H1 (cell line): ENCODE measurements around the gene NLGN4X. TPM values are rescaled to one million over a fixed set of nuclear protein-coding genes. Genes with fewer than 3 reads are reported as not detected.

Source experiments
- CTCF ChIA-PET: fragments of 300-600 bp; sonication (Branson Sonifier 250); formaldehyde crosslinking; loops from one replicate; lab custom pipeline; 2021; ENCODE audit not compliant: partially characterized antibody; lab: Charles Lee
- POLR2A ChIA-PET: fragments of 300-600 bp; sonication (Branson Sonifier 250); formaldehyde crosslinking; loops from one replicate; lab custom pipeline; 2021; ENCODE audit warnings: inconsistent platforms; ENCODE audit not compliant: partially characterized antibody; lab: Charles Lee
- DNase-seq, 2 experiments: peaks; one replicate each; pipeline versions ENCODE4 v3.0.0 to v3.0.0-alpha.2; 2010 to 2022; ENCODE audit warnings: low spot score in 2 of 2, low read depth in 1 of 2, mixed read lengths in 1 of 2
- FAIRE-seq: peaks from 2 replicates; lab custom pipeline; 2011; peaks lifted over from hg19 to GRCh38; lab: Jason Lieb, UNC
- H2AFZ ChIP-seq: 2 replicates; pipeline ENCODE4 v1.8.1; 2012; ENCODE audit warnings: low read length, inconsistent platforms
- H2AK5ac ChIP-seq: 2 replicates; pipeline ENCODE4 v1.6.1; 2013; ENCODE audit warnings: low read depth, low read length
- H2BK120ac ChIP-seq: replicated peaks from 2 replicates; pipeline ENCODE3; 2013; ENCODE audit warnings: low read depth, low read length, inconsistent platforms
- H2BK12ac ChIP-seq: 2 replicates; pipeline ENCODE4 v1.6.1; 2013; ENCODE audit warnings: low read depth, low read length
- H2BK15ac ChIP-seq: 2 replicates; pipeline ENCODE4 v1.6.1; 2013; ENCODE audit warnings: low read length
- H2BK20ac ChIP-seq: 2 replicates; pipeline ENCODE4 v1.6.1; 2013; ENCODE audit warnings: low read length
- H2BK5ac ChIP-seq: 2 replicates; pipeline ENCODE4 v1.6.1; 2013; ENCODE audit warnings: low read depth, low read length
- H3K14ac ChIP-seq: 2 replicates; pipeline ENCODE4 v1.6.1; 2013; ENCODE audit warnings: inconsistent platforms; ENCODE audit not compliant: insufficient read length
- H3K18ac ChIP-seq: 2 replicates; pipeline ENCODE4 v1.6.1; 2013; ENCODE audit warnings: low read length; ENCODE audit errors: extremely low read depth
- H3K23ac ChIP-seq: 2 replicates; pipeline ENCODE4 v1.6.1; 2013; ENCODE audit warnings: inconsistent platforms; ENCODE audit not compliant: insufficient read length
- H3K23me2 ChIP-seq: 2 replicates; pipeline ENCODE4 v1.6.1; 2013; ENCODE audit warnings: low read depth, low read length
- H3K27ac ChIP-seq: 2 replicates; pipeline ENCODE4 v1.6.1; 2011; ENCODE audit warnings: low read depth, low read length, inconsistent platforms
- H3K27me3 ChIP-seq, 4 experiments: replicated peaks in 1 of 4; 1 replicate in 1 of 4; 2 replicates in 3 of 4; pipeline versions ENCODE4 v1.6.1 to v1.8.1; 2011 to 2013; ENCODE audit warnings: low read length in 3 of 4, mild to moderate bottlenecking in 3 of 4, inconsistent platforms in 2 of 4, mixed read lengths in 2 of 4, moderate library complexity in 1 of 4; ENCODE audit not compliant: control insufficient read depth in 3 of 4, insufficient read depth in 3 of 4; ENCODE audit errors: extremely low read depth in 1 of 4
- H3K36me3 ChIP-seq, 4 experiments: 2 replicates each; pipeline versions ENCODE4 v1.6.1 to v1.8.1; 2011 to 2013; ENCODE audit warnings: mild to moderate bottlenecking in 4 of 4, low read length in 3 of 4, moderate library complexity in 2 of 4, control low read depth in 1 of 4, inconsistent platforms in 1 of 4; ENCODE audit not compliant: insufficient read depth in 4 of 4, control insufficient read depth in 2 of 4
- H3K4ac ChIP-seq: replicated peaks from 2 replicates; pipeline ENCODE3; 2013; ENCODE audit warnings: low read length, low read depth, mixed read lengths, inconsistent platforms; ENCODE audit not compliant: insufficient read length
- H3K4me1 ChIP-seq, 4 experiments: replicated peaks in 1 of 4; 1 replicate in 1 of 4; 2 replicates in 3 of 4; pipeline versions ENCODE4 v1.6.1 to v1.8.1; 2011 to 2013; ENCODE audit warnings: low read length in 3 of 4, inconsistent platforms in 2 of 4, mixed read lengths in 1 of 4; ENCODE audit not compliant: insufficient read depth in 4 of 4, control insufficient read depth in 3 of 4
- H3K4me2 ChIP-seq, 2 experiments: 2 replicates each; pipeline versions ENCODE4 v1.6.1 to v1.8.1; 2011 to 2013; ENCODE audit warnings: low read depth in 2 of 2, low read length in 2 of 2, control low read depth in 1 of 2, inconsistent platforms in 1 of 2, mild to moderate bottlenecking in 1 of 2; ENCODE audit not compliant: insufficient read depth in 1 of 2
- H3K4me3 ChIP-seq, 4 experiments: fragments of 200-600, 300-600 bp in 1 of 4; sonication (generic), shearing (Covaris generic), sonication (Bioruptor Twin) in 1 of 4; 2 replicates each; pipeline versions ENCODE4 v1.5.1 to v1.8.1; 2011 to 2016; ENCODE audit warnings: low read length in 4 of 4, low read depth in 3 of 4, control low read depth in 2 of 4, inconsistent platforms in 2 of 4, mild to moderate bottlenecking in 2 of 4, mixed read lengths in 1 of 4, moderate library complexity in 1 of 4; ENCODE audit not compliant: insufficient read depth in 2 of 4; ENCODE audit errors: extremely low read depth in 1 of 4
- H3K56ac ChIP-seq: replicated peaks from 2 replicates; pipeline ENCODE3; 2013; ENCODE audit warnings: low read depth, mild to moderate bottlenecking, mixed read lengths, low read length, inconsistent platforms; ENCODE audit not compliant: insufficient read length
- H3K79me1 ChIP-seq: 2 replicates; pipeline ENCODE4 v1.6.1; 2013; ENCODE audit warnings: low read depth, low read length, control low read depth
- H3K79me2 ChIP-seq, 2 experiments: 2 replicates each; pipeline versions ENCODE4 v1.6.1 to v1.8.1; 2012 to 2013; ENCODE audit warnings: low read length in 2 of 2, mild to moderate bottlenecking in 2 of 2, inconsistent platforms in 1 of 2; ENCODE audit not compliant: insufficient read depth in 2 of 2, control insufficient read depth in 1 of 2
- H3K9ac ChIP-seq, 4 experiments: replicated peaks in 1 of 4; 1 replicate in 1 of 4; 2 replicates in 3 of 4; pipeline versions ENCODE4 v1.6.1 to v1.8.1; 2011 to 2013; ENCODE audit warnings: low read depth in 3 of 4, low read length in 3 of 4, control low read depth in 2 of 4, mild to moderate bottlenecking in 2 of 4, moderate library complexity in 2 of 4, inconsistent platforms in 1 of 4; ENCODE audit errors: extremely low read depth in 1 of 4
- H3K9me3 ChIP-seq, 2 experiments: 2 replicates each; pipeline versions ENCODE4 v1.6.1 to v1.8.1; 2012 to 2013; ENCODE audit warnings: mild to moderate bottlenecking in 2 of 2, moderate library complexity in 2 of 2, control low read depth in 1 of 2, inconsistent platforms in 1 of 2, low read depth in 1 of 2, low read length in 1 of 2, mixed read lengths in 1 of 2; ENCODE audit not compliant: insufficient read depth in 2 of 2
- H4K20me1 ChIP-seq, 2 experiments: replicated peaks in 1 of 2; 2 replicates each; pipeline versions ENCODE3 to v1.8.1; 2011 to 2013; ENCODE audit warnings: inconsistent platforms in 2 of 2, low read length in 2 of 2, mild to moderate bottlenecking in 1 of 2; ENCODE audit not compliant: insufficient read depth in 2 of 2, control insufficient read depth in 1 of 2
- H4K5ac ChIP-seq: 2 replicates; pipeline ENCODE4 v1.6.1; 2013; ENCODE audit warnings: low read length, low read depth, mixed read lengths, inconsistent platforms; ENCODE audit not compliant: insufficient read length
- H4K8ac ChIP-seq: 2 replicates; pipeline ENCODE4 v1.8.0; 2013; ENCODE audit warnings: mild to moderate bottlenecking, moderate library complexity, low read length, inconsistent platforms; ENCODE audit not compliant: insufficient read depth; ENCODE audit errors: extremely low read depth
- H4K91ac ChIP-seq: replicated peaks from 2 replicates; pipeline ENCODE3; 2013; ENCODE audit warnings: low read length, mixed read lengths, inconsistent platforms; ENCODE audit not compliant: insufficient read length
- CEBPB ChIP-seq: IDR thresholded peaks from 2 replicates; pipeline ENCODE4 v1.6.1; 2012; ENCODE audit warnings: low read depth, low read length
- RNF2 ChIP-seq: fragments of 200-900, 300-1000 bp; sonication (generic); IDR thresholded peaks from 2 replicates; pipeline ENCODE4 v1.7.1; 2016; ENCODE audit warnings: borderline replicate concordance, low read depth, mild to moderate bottlenecking, antibody characterized with exemption, low read length; ENCODE audit not compliant: poor library complexity, severe bottlenecking; ENCODE audit errors: missing control alignments
- SIRT6 ChIP-seq: IDR thresholded peaks from one replicate; pipeline ENCODE4 v1.7.1; 2012; ENCODE audit warnings: low read length, inconsistent platforms
- SUZ12 ChIP-seq: fragments of 200-600 bp; sonication (generic); IDR thresholded peaks from 2 replicates; pipeline ENCODE4 v1.6.1; 2012; ENCODE audit warnings: mild to moderate bottlenecking, inconsistent platforms, low read length, moderate library complexity, mixed read lengths
- TCF12 ChIP-seq: IDR thresholded peaks from 2 replicates; pipeline ENCODE4 v1.6.1; 2011; ENCODE audit warnings: low read depth, mild to moderate bottlenecking, low read length
- polyA plus RNA-seq, 7 experiments: library from polyadenylated mRNA; depleted of rRNA in 3 of 7; stranded (reverse) in 5 of 7; unstranded in 2 of 7; fragments of >200 nt in 5 of 7; fragments of 200-250 nt in 2 of 7; gene quantifications; 1 replicate in 5 of 7; 2 replicates in 1 of 7; 4 replicates in 1 of 7; pipeline versions ENCODE4 v1.2.1 to v1.2.3, GENCODE V29; 2011 to 2013; ENCODE audit warnings: missing spikeins in 2 of 7, mixed read lengths in 2 of 7
- total RNA-seq: library from RNA; stranded (reverse); fragmentation: NEBNext Ultra II Directional; extraction: Animal tissue kit (Norgen Biotek cat#: 25700); gene quantifications from 2 replicates; pipeline ENCODE4 v1.2.1, GENCODE V29; 2021

The NLGN4X gene
- total and polyA plus RNA-seq, 2 of the 8 experiments (the other 6 are each of a cell fraction or from before 2014, with no cell fraction given): 104 to 124 TPM

DNA sequence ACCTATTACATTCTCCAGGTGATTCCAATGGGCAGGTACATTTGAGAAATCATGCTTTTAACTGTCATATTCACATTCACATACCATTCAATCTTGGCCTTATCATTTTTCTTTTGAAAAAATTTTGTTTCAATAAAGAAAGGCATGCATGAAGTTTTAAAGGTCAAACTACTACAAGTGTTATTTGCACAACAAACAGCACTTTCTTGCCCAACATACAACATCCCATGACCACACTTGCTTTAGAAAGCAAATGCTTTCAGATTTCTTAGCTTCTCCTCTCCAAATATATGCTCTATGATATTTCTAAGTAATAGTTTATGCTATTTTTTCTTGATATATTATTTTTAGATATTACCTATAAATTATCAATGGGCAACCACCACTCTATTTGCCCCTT is 58.2 kb downstream of the NLGN4X start:
- ChIA-PET POLR2A (no interaction called here), CTCF (no interaction called here)
- H3K4ac ChIP-seq: no peak overlapping the region
- H2BK5ac ChIP-seq: no peak overlapping the region
- TF ChIP-seq RNF2 (no peak), TCF12 (no peak), CEBPB (no peak), SUZ12 (no peak), SIRT6 (no peak)
- H3K36me3 ChIP-seq: no peaks in the 10 kb centered on the region
- H3K4me3 ChIP-seq: no peak overlapping the region
- DNase-seq (no peak), FAIRE-seq (no peak)
- no peak overlapping the region for H2AK5ac ChIP-seq
- no peak overlapping the region for H3K4me2 ChIP-seq
- H2AFZ ChIP-seq: no peak overlapping the region
- peaks cover 0 to 3% of the 10 kb centered on the region in 2 experiments for H4K20me1 ChIP-seq
- H4K8ac ChIP-seq: no peak overlapping the region
- peaks cover 0 to 100% of the 10 kb centered on the region in 2 experiments; a peak in 3 of 4 replicates for H3K79me2 ChIP-seq
- H2BK15ac ChIP-seq: no peak overlapping the region
- no peaks in the 10 kb centered on the region for H3K23me2 ChIP-seq
- no peak overlapping the region for H3K56ac ChIP-seq
- H4K5ac ChIP-seq: no peak overlapping the region
- no peak overlapping the region for H3K14ac ChIP-seq
- H3K23ac ChIP-seq: no peak overlapping the region
- H3K4me1 ChIP-seq: peaks cover 0 to 4% (median 0%) of the 10 kb centered on the region in 4 experiments; a peak in 1 of 7 replicates
- H3K9me3 ChIP-seq: no peaks in the 10 kb centered on the region
- H2BK12ac ChIP-seq: no peak overlapping the region
- H2BK120ac ChIP-seq: no peak overlapping the region
- H3K27ac ChIP-seq: no peak overlapping the region
- no peak overlapping the region for H3K18ac ChIP-seq
- H4K91ac ChIP-seq: no peak overlapping the region
- H3K9ac ChIP-seq: no peak overlapping the region
- no peak overlapping the region for H2BK20ac ChIP-seq
- H3K79me1 ChIP-seq: no peaks in the 10 kb centered on the region
- no peaks in the 10 kb centered on the region for H3K27me3 ChIP-seq
